ENCODE data around the gene HS6ST2. TPM values are rescaled to one million over a fixed set of nuclear protein-coding genes. Genes with fewer than 3 reads are reported as not detected.
"Not testable (repeated sequence)": the region's sequence is repeated elsewhere in the genome, so short reads cannot be mapped to it uniquely, and the experiment has no call there.

The HS6ST2 gene
- total RNA-seq, 4 donors from 2014 or later, result 0.77 to 9.7 (median 1.9) TPM

- peak; percentile 14 to 21 for DNase-seq
- intact Hi-C loops (cut with DNase I; ENCODE audit: low total_unique reads), result no loop called here
- H3K27ac ChIP-seq, result no peak overlapping the region
Observed at GRCh38 chrX:132956421-132957210, 1.8 kb downstream of the HS6ST2 start.

GRCh38 chrX:132955690-132956089 is 2.7 kb downstream of the HS6ST2 start:
- TF ChIP-seq POLR2A (IDR thresholded peaks at IDR 0.05) (no peak), CTCF (IDR thresholded peaks at IDR 0.05) (no peak)
- H3K9me3 ChIP-seq, result no peaks in the 10 kb centered on the region
- H3K4me3 ChIP-seq, result peak overlapping the region; percentile 20 to 45
- no peaks in the 10 kb centered on the region for H3K4me1 ChIP-seq
- DNase-seq, result no peak
- H3K27me3 ChIP-seq, result no peaks in the 10 kb centered on the region
- intact Hi-C loops (cut with DNase I; ENCODE audit: low total_unique reads), result no loop called here
- H3K36me3 ChIP-seq, result no peaks in the 10 kb centered on the region
- H3K27ac ChIP-seq, result no peak overlapping the region

More at GRCh38 chrX:132956421-132957210, 1.8 kb downstream of the HS6ST2 start:
- Histone ChIP-seq H3K36me3 (no peaks in the 10 kb centered on the region), H3K27me3 (no peaks in the 10 kb centered on the region), H3K4me3 (peak overlapping the region; percentile 20 to 45), H3K9me3 (no peaks in the 10 kb centered on the region), H3K4me1 (no peaks in the 10 kb centered on the region)
- no peak for TF ChIP-seq POLR2A (IDR thresholded peaks at IDR 0.05)
- TF ChIP-seq CTCF (IDR thresholded peaks at IDR 0.05), result no peak

GRCh38 chrX:132954323-132954722 is 4.1 kb downstream of the HS6ST2 start:
- no peaks in the 10 kb centered on the region for H3K9me3 ChIP-seq
- DNase-seq, result no peak
- TF ChIP-seq CTCF (IDR thresholded peaks at IDR 0.05) (no peak), POLR2A (IDR thresholded peaks at IDR 0.05) (no peak)
- no peak overlapping the region for H3K27ac ChIP-seq
- H3K4me1 ChIP-seq, result no peaks in the 10 kb centered on the region
- intact Hi-C loops (cut with DNase I; ENCODE audit: low total_unique reads), result no loop called here
- no peaks in the 10 kb centered on the region for H3K36me3 ChIP-seq
- no peak overlapping the region for H3K4me3 ChIP-seq
- no peaks in the 10 kb centered on the region for H3K27me3 ChIP-seq

- intact Hi-C loops (cut with DNase I; ENCODE audit: low total_unique reads), result no loop called here
- Histone ChIP-seq H3K27me3 (no peaks in the 10 kb centered on the region), H3K4me1 (no peaks in the 10 kb centered on the region), H3K9me3 (no peaks in the 10 kb centered on the region), H3K36me3 (no peaks in the 10 kb centered on the region), H3K4me3 (no peak overlapping the region), H3K27ac (no peak overlapping the region)
- TF ChIP-seq CTCF (IDR thresholded peaks at IDR 0.05), result no peak
- no peak for TF ChIP-seq POLR2A (IDR thresholded peaks at IDR 0.05)
- peak in 1 of 2 donors; percentile 26 for DNase-seq
Observed at GRCh38 chrX:132953354-132953753, 5.1 kb downstream of the HS6ST2 start.

- TF ChIP-seq POLR2A (IDR thresholded peaks at IDR 0.05), result no peak
- no peak for TF ChIP-seq CTCF (IDR thresholded peaks at IDR 0.05)
- Histone ChIP-seq H3K27ac (no peak overlapping the region), H3K27me3 (no peaks in the 10 kb centered on the region), H3K4me3 (no peak overlapping the region), H3K9me3 (no peaks in the 10 kb centered on the region), H3K4me1 (no peaks in the 10 kb centered on the region), H3K36me3 (no peaks in the 10 kb centered on the region)
- intact Hi-C loops (cut with DNase I; ENCODE audit: low total_unique reads), result no loop called here
- no peak for DNase-seq
Observed at GRCh38 chrX:132948648-132949260, 9.7 kb downstream of the HS6ST2 start.

- intact Hi-C loops (cut with DNase I; ENCODE audit: low total_unique reads); H3K27me3 ChIP-seq; H3K9me3 ChIP-seq; H3K36me3 ChIP-seq; H3K4me3 ChIP-seq; H3K27ac ChIP-seq; H3K4me1 ChIP-seq; DNase-seq: not testable (repeated sequence)
Observed at GRCh38 chrX:132945055-132945599, 13.3 kb downstream of the HS6ST2 start.
